T-helper 9 cell (primary cell): ENCODE measurements around the gene TANGO6.
"Not testable (repeated sequence)": the region's sequence is repeated elsewhere in the genome, so short reads cannot be mapped to it uniquely, and the experiment has no call there.

Source experiments
- DNase-seq: peaks from one replicate; pipeline ENCODE4 v3.0.0-alpha.2; 2020

TANGO6 gene

GRCh38 chr16:68973611-68974120 lies 130.3 kb downstream of the TANGO6 start:
- no peak for DNase-seq

- no peak for DNase-seq
Observed at GRCh38 chr16:68978303-68978954, 135.1 kb downstream of the TANGO6 start.

GRCh38 chr16:68980695-68981315 lies 137.5 kb downstream of the TANGO6 start:
- no peak for DNase-seq

GRCh38 chr16:68981971-68982370 lies 138.6 kb downstream of the TANGO6 start:
- DNase-seq, result no peak

GRCh38 chr16:68984467-68984866 lies 141.1 kb downstream of the TANGO6 start:
- no peak for DNase-seq

- no peak for DNase-seq
Observed at GRCh38 chr16:68985268-68985667, 141.9 kb downstream of the TANGO6 start.

- DNase-seq, result no peak
Observed at GRCh38 chr16:68985855-68986254, 142.5 kb downstream of the TANGO6 start.

- DNase-seq, result no peak
Observed at GRCh38 chr16:68987734-68988457, 144.6 kb downstream of the TANGO6 start.

GRCh38 chr16:68990172-68990845 lies 147.0 kb downstream of the TANGO6 start:
- DNase-seq, result not testable (repeated sequence)

- DNase-seq, result no peak
Observed at GRCh38 chr16:68991075-68991474, 147.7 kb downstream of the TANGO6 start.

- no peak for DNase-seq
Observed at GRCh38 chr16:68992521-68992920, 149.2 kb downstream of the TANGO6 start.

- no peak for DNase-seq
Observed at GRCh38 chr16:68993456-68993855, 150.1 kb downstream of the TANGO6 start.

- DNase-seq, result no peak
Observed at GRCh38 chr16:68993885-68994284, 150.6 kb downstream of the TANGO6 start.

GRCh38 chr16:68994324-68994723 lies 151.0 kb downstream of the TANGO6 start:
- no peak for DNase-seq

- DNase-seq, result no peak
Observed at GRCh38 chr16:68995011-68995504, 151.7 kb downstream of the TANGO6 start.

GRCh38 chr16:68997564-68997963 lies 154.2 kb downstream of the TANGO6 start:
- no peak for DNase-seq

GRCh38 chr16:68999114-68999513 lies 155.8 kb downstream of the TANGO6 start:
- no peak for DNase-seq

GRCh38 chr16:69003500-69003899 lies 160.2 kb downstream of the TANGO6 start:
- DNase-seq, result no peak

- no peak for DNase-seq
Observed at GRCh38 chr16:69005641-69006355, 162.5 kb downstream of the TANGO6 start.

GRCh38 chr16:69012906-69013305 lies 169.6 kb downstream of the TANGO6 start:
- DNase-seq, result no peak

GRCh38 chr16:69013991-69014390 lies 170.7 kb downstream of the TANGO6 start:
- DNase-seq, result no peak

GRCh38 chr16:69014811-69015210 lies 171.5 kb downstream of the TANGO6 start:
- DNase-seq, result no peak
